ENCODE measurements around the gene DNAH3.
A peak's percentile ranks its signal among the peaks of the same experiment; 100 is the strongest.

DNAH3 gene

DNA sequence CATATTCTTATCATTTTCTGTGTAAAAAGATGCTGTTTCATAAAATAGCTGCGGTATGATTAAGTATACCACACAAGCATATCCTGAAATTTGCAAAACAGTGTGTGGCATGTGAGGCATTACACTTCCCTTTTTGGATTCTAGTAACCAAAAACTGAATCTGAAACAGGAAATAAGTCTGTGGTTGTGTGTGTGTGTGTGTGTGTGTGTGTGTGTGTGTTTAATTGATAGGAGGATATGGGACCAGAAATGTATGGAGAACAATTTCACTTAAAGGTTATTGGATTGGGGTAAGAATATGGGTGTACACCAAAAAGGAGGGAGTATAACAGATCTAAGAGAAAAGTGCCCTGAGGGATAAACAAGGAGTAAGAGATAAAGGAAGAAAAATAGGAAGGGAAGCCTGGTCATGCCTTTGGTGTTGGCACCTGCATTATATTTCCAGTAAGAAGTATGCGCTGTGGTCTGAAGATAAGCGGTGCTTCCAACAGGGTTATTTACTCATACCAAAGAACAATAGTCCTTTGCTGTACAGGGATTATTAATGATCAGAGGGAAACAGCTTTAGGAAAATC lies 246.1 kb downstream of the DNAH3 start:
- TF ChIP-seq, protein P1, sequence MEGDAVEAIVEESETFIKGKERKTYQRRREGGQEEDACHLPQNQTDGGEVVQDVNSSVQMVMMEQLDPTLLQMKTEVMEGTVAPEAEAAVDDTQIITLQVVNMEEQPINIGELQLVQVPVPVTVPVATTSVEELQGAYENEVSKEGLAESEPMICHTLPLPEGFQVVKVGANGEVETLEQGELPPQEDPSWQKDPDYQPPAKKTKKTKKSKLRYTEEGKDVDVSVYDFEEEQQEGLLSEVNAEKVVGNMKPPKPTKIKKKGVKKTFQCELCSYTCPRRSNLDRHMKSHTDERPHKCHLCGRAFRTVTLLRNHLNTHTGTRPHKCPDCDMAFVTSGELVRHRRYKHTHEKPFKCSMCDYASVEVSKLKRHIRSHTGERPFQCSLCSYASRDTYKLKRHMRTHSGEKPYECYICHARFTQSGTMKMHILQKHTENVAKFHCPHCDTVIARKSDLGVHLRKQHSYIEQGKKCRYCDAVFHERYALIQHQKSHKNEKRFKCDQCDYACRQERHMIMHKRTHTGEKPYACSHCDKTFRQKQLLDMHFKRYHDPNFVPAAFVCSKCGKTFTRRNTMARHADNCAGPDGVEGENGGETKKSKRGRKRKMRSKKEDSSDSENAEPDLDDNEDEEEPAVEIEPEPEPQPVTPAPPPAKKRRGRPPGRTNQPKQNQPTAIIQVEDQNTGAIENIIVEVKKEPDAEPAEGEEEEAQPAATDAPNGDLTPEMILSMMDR (IDR thresholded peaks at IDR 0.05; ENCODE audit: control insufficient read depth, extremely low read depth, insufficient read depth): no peak
- no peak overlapping the region for H3K4me3 ChIP-seq (ENCODE audit: low read depth, low read length)
- DNase-seq (ENCODE audit: low read depth): no peak

DNA sequence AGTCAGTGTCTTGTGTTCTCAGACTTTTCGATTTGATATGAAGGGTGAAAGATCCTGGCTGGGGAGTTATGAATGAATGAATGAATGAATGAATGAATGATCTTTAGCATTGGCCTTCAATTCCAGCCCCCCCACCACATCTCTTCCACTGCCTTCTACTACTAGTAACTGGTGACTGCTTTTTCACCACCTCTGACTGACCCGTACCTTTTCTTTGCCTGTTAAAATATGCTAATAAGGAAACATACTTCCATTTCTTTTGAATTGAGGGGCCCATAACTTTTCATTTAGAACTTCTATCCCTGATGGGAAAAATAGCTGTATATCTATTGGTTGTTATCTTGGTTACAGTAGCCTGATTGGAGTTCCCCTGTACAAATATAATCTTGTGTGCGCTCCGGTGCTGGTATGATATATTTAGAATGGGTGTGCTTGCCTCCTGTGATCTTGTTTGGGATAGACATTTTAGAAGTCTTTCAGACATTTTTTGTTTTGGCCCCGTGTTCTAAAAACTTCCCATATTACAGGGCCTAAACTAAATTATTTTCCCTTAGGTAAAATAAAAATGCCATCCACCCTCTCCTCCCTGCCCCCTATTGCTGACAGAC lies 246.6 kb downstream of the DNAH3 start:
- DNase-seq (ENCODE audit: low read depth): no peak
- H3K4me3 ChIP-seq (ENCODE audit: low read depth, low read length): no peak overlapping the region
- TF ChIP-seq, protein P1 (IDR thresholded peaks at IDR 0.05; ENCODE audit: control insufficient read depth, extremely low read depth, insufficient read depth): no peak

DNA sequence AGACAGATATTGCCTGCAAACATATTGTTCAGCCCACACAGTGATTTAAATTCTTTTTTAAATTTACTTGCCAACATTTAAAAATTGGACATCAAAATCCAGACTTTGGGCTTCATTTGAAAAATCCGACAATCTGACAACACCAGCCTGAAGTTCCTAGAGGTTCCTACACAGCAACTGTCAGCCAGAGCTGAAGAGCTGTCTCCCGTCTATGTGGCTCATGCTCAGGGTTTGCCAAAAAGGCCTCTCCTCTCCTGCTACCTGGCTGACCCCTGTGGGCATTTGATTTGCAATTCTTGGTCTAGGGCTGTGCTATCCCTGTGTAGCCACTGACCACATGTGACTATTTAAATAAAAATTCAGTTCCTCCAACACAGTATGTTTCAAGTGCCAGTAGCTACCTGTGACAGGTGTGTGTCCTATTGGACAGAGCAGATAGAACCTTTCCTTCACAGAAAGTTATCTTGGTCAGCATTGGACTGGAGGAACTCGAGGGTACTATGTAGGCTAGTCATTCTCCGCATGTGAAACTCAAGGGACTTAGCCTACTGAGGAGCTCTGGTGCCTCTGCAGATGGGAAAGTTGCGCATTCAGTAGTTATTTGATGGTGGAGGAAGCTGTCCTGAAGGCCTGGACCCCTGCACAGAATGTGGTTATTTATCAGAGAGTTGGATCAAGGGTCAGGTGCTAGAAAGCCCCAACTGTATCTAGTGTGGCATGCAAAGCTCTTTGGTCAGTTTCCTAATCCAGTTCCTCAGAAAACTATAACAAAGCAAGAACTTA lies 247.3 kb downstream of the DNAH3 start:
- TF ChIP-seq, protein P1 (IDR thresholded peaks at IDR 0.05; ENCODE audit: control insufficient read depth, extremely low read depth, insufficient read depth): no peak
- no peak overlapping the region for H3K4me3 ChIP-seq (ENCODE audit: low read depth, low read length)
- DNase-seq (ENCODE audit: low read depth): no peak

DNA sequence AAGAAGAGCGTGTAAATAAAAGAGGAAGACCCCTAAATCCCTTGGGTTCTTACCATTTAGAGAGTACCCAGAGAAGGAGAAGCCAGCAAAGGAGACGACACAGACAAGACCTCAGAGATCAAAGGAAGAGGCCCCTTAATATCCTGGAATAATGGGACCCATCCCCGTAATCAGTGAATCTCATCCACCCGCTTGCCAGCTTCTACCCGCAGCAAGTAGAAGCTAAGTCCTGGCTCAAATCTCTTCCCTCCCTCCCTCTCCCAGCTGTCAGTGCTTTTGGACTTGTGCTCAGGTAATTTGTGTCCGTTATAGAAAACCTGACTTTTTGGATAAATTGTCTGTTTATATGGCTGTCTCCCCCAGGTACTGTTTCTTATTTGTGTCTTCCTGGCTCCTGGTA lies 248.2 kb downstream of the DNAH3 start:
- peak overlapping the region; percentile 86 for H3K4me3 ChIP-seq (ENCODE audit: low read depth, low read length)
- TF ChIP-seq, protein P1 (IDR thresholded peaks at IDR 0.05; ENCODE audit: control insufficient read depth, extremely low read depth, insufficient read depth): no peak
- DNase-seq (ENCODE audit: low read depth): no peak

DNA sequence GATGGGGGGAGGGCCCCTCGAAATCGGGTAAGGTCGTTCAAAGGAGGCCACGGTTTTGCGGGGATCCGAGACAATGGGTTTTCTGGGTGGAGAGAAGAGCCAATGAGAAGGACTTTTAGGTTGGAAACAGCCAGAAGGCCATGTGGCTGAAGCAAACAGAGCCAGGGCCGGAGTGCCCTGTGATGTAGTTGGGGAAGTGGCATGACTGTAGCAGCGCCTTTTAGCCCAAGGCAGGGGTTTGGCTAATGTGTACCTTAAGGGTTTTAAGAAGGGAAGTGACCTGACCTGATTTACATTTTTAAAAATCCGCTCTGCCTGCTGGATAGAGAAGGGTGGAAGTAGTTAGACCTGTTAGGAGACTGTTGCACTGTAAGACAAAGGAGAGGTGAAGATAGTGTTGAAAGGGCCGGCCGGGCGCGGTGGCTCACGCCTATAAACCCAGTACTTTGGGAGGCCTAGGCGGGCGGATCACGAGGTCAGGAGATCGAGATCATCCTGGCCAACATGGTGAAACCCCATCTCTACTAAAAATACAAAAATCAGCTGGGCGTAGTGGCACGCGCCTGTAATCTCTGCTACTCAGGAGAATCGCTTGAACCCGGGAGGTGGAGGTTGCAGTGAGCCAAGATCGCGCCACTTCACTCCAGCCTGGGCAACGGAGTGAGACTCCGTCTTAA lies 249.1 kb downstream of the DNAH3 start:
- TF ChIP-seq, protein P1 (IDR thresholded peaks at IDR 0.05; ENCODE audit: control insufficient read depth, extremely low read depth, insufficient read depth): no peak
- H3K4me3 ChIP-seq (ENCODE audit: low read depth, low read length): peak overlapping the region; percentile 86
- DNase-seq (ENCODE audit: low read depth): peak; percentile 89

DNA sequence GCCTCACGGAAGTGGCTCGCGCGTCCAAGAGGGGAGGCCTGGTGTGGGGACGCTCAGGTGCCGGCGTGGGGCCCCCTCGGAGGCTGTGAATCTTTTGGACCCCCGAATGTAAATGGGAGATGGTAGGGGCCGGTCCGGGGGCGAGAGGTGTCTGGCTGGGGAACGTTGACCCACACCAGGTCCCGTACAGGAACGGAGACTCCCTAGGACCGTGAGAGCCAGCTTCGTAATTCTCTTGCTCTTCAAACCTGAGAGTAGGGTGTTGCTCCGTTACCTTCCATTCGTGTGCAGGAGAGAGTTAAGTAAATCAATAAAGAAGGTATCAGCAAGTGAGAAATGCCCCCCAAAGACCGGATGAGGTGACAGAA lies 249.6 kb downstream of the DNAH3 start:
- no peak for DNase-seq (ENCODE audit: low read depth)
- TF ChIP-seq, protein P1 (IDR thresholded peaks at IDR 0.05; ENCODE audit: control insufficient read depth, extremely low read depth, insufficient read depth): no peak
- peak overlapping the region; percentile 86 for H3K4me3 ChIP-seq (ENCODE audit: low read depth, low read length)
